Embryonic facial prominence (tissue), 1 donor: Measurements from ENCODE around the gene UBE2Q1.
"Not testable (repeated sequence)": the region's sequence is repeated elsewhere in the genome, so short reads cannot be mapped to it uniquely, and the experiment has no call there.

Source experiments
- DNase-seq: peaks from one replicate; pipeline ENCODE4 v3.0.0-alpha.2; 2016; ENCODE audit errors: extremely low spot score

UBE2Q1 gene

DNA sequence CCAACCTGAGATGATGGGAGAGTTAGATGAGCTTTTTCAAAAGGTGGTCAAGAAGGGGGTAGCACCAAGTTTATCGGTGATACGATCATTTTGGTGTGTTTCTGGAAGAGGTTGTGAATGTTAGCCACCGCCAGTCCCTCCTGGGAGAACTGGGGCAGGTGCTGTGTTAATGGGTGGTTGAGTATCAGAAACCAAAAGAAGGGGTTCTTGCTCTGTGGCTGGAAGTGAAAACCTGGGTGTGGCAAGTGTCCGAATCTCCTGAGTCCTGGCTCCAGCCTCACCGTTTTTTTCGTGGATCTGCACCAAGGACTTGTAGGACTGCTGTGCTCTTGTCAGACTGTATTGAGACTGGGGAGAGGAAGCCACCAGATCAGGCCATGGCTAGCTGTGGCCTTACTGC lies 7.8 kb downstream of the UBE2Q1 start:
- no peak for DNase-seq

DNA sequence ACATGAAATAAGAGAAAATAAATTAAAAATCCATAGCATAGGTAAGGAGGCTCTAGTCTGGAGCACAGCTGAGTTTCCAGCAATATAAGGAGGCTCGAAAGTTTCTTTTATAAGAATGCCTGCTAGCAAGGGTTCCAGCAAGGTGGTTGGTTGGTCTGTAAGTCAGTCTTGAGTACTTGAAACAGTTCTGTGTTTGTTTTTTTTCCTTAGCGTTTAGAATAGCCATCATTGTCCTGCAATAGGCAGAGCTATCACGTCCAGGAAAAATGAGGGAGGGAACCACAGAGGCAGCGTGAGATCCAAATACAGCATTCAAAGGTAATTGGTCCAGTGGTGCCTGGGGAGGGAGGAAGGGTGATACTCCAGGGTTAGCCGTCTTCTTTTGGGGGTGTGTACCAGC lies 8.4 kb downstream of the UBE2Q1 start:
- no peak for DNase-seq

DNA sequence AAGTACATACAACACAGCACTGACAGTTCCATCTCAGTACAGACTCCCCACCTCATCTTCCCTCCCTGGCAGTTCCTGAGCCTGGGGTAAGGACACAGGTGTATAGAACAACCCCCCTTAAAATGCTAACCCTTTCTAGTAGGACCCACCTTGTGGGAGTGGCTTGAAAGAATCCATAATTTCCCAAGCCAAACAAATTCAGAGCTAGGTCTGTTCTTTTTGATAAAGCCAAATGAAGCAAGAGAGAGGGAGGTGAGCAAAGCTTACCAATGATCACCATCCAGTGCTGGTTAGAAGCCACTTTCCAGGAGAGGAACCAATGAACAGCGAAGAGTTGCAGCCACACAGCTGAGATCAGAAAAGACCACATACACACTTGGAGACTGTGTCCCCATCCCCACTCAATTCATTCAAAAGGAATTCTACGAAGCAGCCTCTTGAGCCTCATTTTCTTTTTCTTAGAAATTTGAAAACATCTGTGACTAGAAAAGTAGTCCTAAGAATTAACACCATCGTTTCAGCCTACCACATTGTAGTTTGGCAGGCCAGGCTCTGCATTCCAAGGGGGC lies 9.2 kb downstream of the UBE2Q1 start:
- DNase-seq: no peak

GRCh38 chr1:154548028-154548427 lies 10.4 kb downstream of the UBE2Q1 start:
- no peak for DNase-seq

DNA sequence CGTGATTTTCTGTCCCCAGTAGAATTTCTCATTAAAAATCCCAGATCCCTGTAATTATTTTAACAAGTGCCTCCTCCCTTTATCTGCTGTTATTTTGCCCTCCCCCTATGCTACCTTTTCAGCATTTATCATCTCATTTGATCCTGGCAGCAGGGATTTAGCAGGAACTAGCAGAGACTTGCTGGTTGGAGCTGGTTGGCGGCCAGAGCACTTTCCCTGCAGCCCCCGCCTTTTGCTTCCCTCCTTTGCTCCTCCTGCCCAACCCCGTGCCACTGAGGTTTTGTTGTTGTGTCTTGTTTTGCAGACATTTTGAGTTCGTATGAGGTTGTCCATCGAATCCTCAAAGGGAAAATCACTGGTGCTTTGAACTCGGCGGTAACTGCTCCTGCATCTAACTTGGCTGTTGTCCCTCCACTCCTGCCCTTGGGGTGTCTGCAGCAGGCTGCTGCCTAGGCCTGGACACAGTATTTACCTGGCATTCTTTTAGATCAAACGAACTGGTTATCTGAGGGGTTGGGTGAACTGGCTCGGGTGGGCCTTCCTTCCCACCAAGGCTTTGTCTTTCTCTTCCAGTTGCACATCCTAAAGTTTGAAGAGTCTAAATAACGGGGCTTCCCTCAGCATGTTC lies 11.2 kb downstream of the UBE2Q1 start:
- DNase-seq: no peak

- no peak for DNase-seq
These were observed 12.0 kb downstream of the UBE2Q1 start for GRCh38 chr1:154546264-154547063.

DNA sequence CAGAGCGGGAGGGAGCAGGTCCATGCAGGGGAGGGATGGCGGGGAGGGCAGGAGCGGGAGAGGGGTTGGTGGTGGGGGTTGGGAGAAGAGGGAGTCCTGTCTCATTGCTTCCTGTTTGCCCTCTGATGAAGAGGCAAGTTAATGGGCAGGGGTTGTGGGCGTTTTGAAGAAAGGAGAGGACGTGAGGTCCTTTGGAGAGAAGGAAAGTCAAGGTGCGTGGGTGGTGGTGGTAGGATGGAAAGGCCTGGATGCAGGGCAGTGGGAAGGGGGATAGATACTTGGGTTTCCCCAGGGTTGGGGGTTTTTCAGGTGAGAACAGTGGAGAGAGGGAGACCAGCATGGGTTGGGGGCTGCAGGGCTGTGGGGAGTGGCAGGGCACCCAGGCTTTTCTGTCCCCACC lies 17.2 kb downstream of the UBE2Q1 start:
- DNase-seq: no peak

- no peak for DNase-seq
These were observed 18.7 kb downstream of the UBE2Q1 start for GRCh38 chr1:154539486-154540483.

GRCh38 chr1:154536570-154536969 lies 21.9 kb downstream of the UBE2Q1 start:
- DNase-seq: no peak

DNA sequence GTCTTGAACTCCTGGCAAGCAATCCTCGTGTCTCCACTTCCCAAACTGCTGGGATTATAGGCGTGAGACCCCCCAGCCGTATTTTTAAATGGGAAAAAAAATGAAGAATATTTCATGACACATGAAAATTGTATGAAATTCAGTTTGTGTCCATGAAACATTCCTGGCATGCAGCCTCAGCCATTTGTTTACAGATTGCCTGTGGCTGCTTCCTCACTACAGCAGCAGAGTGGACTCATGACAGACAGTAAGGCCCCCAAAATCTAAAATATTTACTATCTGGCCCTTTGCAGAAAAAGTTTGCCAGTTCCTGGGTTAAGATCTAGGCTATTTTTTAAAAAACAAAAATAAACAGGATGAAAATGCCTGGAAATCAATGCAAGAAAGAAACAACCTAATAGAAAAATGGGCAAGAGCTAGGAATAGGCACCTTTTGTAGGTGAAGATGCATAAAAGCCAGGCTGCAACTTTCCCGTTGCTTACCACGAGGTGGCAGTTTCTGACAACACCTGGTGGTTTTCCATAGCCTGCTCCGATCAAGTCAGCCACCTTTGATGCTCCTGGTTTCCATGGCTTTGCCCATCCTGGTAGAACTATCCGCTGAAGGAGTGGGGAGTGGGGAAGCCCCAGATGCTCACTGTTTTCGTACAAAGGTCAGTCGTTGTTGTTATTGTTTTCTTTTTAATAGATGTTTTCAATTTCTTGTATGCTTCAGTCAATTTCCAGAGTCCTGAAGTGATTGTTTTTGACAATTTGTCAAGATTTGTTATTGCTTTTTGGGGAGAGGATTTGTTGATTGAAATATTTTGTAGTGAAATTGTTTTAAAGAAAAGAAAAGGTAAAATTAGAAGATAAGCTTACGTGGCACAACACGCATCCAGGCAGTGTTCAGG lies 24.3 kb downstream of the UBE2Q1 start:
- no peak for DNase-seq

- DNase-seq: not testable (repeated sequence)
These were observed 26.5 kb downstream of the UBE2Q1 start for GRCh38 chr1:154531950-154532349.

- DNase-seq: no peak
These were observed 29.2 kb downstream of the UBE2Q1 start for GRCh38 chr1:154529308-154529707.

DNA sequence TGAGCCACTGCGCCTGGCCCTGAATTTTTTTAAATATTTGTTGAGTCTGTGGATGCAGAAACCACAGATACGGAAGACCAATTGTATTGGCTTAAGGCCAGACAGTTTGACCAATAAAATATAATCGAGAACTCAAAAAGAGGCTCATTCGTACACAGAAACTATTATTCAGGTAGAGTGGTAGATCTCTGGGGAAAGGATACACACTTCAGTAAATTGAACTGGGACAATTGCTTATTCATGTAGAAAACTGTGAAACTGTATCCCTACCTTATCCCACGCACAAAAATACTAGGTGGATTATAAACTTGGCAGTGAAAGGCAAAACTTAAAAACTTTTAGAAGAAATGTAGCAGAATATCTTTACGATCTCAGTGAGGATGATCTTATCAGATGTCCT lies 31.3 kb downstream of the UBE2Q1 start:
- no peak for DNase-seq

GRCh38 chr1:154524881-154525280 lies 33.6 kb downstream of the UBE2Q1 start:
- no peak for DNase-seq

DNA sequence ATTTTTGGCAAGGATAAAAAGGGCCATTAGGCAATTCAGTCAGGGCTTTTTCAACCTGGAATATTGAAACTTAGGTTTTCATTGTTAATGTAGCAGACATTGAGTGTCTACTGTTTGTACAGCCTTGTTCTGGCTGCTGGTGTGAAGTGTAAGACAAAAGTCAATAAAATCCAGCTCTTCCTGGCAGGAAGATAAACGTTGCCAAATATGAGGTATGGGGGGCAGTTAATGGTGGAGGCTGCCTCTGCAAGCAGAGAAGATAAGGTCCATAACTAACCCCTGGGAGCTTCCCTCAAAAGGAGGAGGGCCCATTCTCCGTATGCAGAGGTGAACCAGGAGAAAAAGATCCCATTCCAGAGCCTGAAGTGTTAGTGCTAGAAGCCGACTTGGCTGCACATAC lies 36.8 kb downstream of the UBE2Q1 start:
- DNase-seq: no peak

GRCh38 chr1:154520333-154520732 lies 38.1 kb downstream of the UBE2Q1 start:
- DNase-seq: no peak

GRCh38 chr1:154519591-154519991 lies 38.9 kb downstream of the UBE2Q1 start:
- no peak for DNase-seq

GRCh38 chr1:154517661-154518060 lies 40.8 kb downstream of the UBE2Q1 start:
- no peak for DNase-seq

GRCh38 chr1:154514066-154514553 lies 44.4 kb downstream of the UBE2Q1 start:
- no peak for DNase-seq

DNA sequence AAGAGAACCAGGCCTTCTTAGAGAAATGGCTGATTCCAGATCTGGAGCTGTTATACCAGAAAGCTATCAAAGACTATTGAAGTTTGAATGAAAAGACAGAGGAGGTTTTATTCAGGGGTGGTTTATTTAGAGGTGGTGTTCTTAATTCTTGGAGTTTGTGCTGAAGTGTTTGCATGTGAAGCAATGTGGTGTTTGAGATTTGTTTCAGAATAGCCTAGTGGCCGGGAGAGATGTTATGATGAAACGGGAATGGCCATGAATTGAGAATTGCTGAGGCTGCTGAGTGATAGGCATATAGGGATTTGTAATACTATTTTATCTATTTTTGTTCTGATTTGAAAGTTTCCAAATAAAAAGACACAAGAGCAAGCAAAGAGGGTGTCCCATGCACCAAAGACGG lies 45.7 kb downstream of the UBE2Q1 start:
- no peak for DNase-seq

GRCh38 chr1:154503898-154504297 lies 54.6 kb downstream of the UBE2Q1 start:
- no peak for DNase-seq
